Spleen (tissue), 7 donors: ENCODE results near the gene STIM1.

ENCODE experiments used
- CTCF ChIP-seq, 11 experiments: fragments of 200-600 bp in 7 of 11; fragments of 450-650 bp in 4 of 11; sonication (generic) in 4 of 11; IDR thresholded peaks in 8 of 11; conservative IDR thresholded peaks in 3 of 11; 1 replicate in 7 of 11; 2 replicates in 4 of 11; pipeline versions ENCODE4 v1.4.0 to v1.8.0; 2016 to 2021; ENCODE audit warnings: antibody characterized with exemption in 11 of 11, inconsistent platforms in 4 of 11, mild to moderate bottlenecking in 1 of 11
- POLR2A ChIP-seq, 3 donors: fragments of 450-650 bp; IDR thresholded peaks; one replicate each; pipeline ENCODE4 v1.5.1; 2017; ENCODE audit warnings: antibody characterized with exemption in 3 of 3, mild to moderate bottlenecking in 1 of 3
- POLR2AphosphoS5 ChIP-seq, 3 donors: sonication (generic); formaldehyde crosslinking; IDR thresholded peaks; one replicate each; pipeline ENCODE4 v1.5.1; 2017; ENCODE audit warnings: antibody characterized with exemption in 3 of 3
- donor health status: DM: no; HTN: no; CAD: no; lungs with moderate emphysema.
- donor health status: DM: no; HTN: no; CAD: no.
- donor health status: DM: no; HTN: no; CAD: no.

GRCh38 chr11:4118107-4118506 lies 262.6 kb downstream of the STIM1 start:
- no peak for TF ChIP-seq POLR2AphosphoS5 (IDR thresholded peaks at IDR 0.05)
- TF ChIP-seq CTCF (IDR thresholded peaks at IDR 0.05 in 8 of 11, conservative IDR thresholded peaks at IDR 0.05 in 3 of 11): no peak
- TF ChIP-seq POLR2A (IDR thresholded peaks at IDR 0.05): no peak
